GM23248 (cell line): ENCODE data around the gene GASK1A. TPM values are rescaled to one million over a fixed set of nuclear protein-coding genes. Genes with fewer than 3 reads are reported as not detected.
"Not testable (repeated sequence)": the region's sequence is repeated elsewhere in the genome, so short reads cannot be mapped to it uniquely, and the experiment has no call there.

ENCODE experiments used
- DNase-seq: peaks from one replicate; pipeline ENCODE4 v3.0.0-alpha.2; 2015
- H2AFZ ChIP-seq: fragments of 200-600 bp; sonication (generic); 2 replicates; pipeline ENCODE4 v1.6.1; 2016; ENCODE audit warnings: antibody characterized with exemption
- H3F3A ChIP-seq: fragments of 200-600 bp; sonication (generic); 2 replicates; pipeline ENCODE4 v1.6.1; 2016; ENCODE audit warnings: mild to moderate bottlenecking, antibody characterized with exemption, mixed run types; ENCODE audit not compliant: insufficient read depth
- H3K27ac ChIP-seq: fragments of 200-600 bp; sonication (generic); 2 replicates; pipeline ENCODE4 v1.5.1; 2016; ENCODE audit warnings: mild to moderate bottlenecking
- H3K27me3 ChIP-seq: fragments of 200-600 bp; sonication (generic); replicated peaks from 2 replicates; pipeline ENCODE4 v1.6.1; 2016; ENCODE audit warnings: mild to moderate bottlenecking; ENCODE audit not compliant: insufficient read depth
- H3K36me3 ChIP-seq: fragments of 200-600 bp; sonication (generic); 2 replicates; pipeline ENCODE4 v1.6.1; 2016; ENCODE audit warnings: low read depth, mild to moderate bottlenecking
- H3K4me1 ChIP-seq: fragments of 200-600 bp; sonication (generic); 2 replicates; pipeline ENCODE4 v1.6.1; 2016; ENCODE audit warnings: mild to moderate bottlenecking; ENCODE audit not compliant: insufficient read depth
- H3K4me2 ChIP-seq: fragments of 200-600 bp; sonication (generic); one replicate; pipeline ENCODE4 v1.6.1; 2016; ENCODE audit warnings: mild to moderate bottlenecking; ENCODE audit not compliant: unreplicated experiment
- H3K4me3 ChIP-seq: fragments of 200-600 bp; sonication (generic); 2 replicates; pipeline ENCODE4 v1.5.1; 2016; ENCODE audit warnings: mild to moderate bottlenecking
- H3K79me2 ChIP-seq: fragments of 200-600 bp; sonication (generic); 2 replicates; pipeline ENCODE4 v1.6.1; 2016; ENCODE audit warnings: mild to moderate bottlenecking; ENCODE audit not compliant: insufficient read depth
- H3K9ac ChIP-seq: fragments of 200-600 bp; sonication (generic); 2 replicates; pipeline ENCODE4 v1.6.1; 2016; ENCODE audit warnings: mild to moderate bottlenecking
- H3K9me2 ChIP-seq: fragments of 200-600 bp; sonication (generic); 2 replicates; pipeline ENCODE4 v1.6.1; 2016; ENCODE audit warnings: mixed run types, mild to moderate bottlenecking, moderate library complexity; ENCODE audit not compliant: insufficient read depth
- H3K9me3 ChIP-seq: fragments of 200-600 bp; sonication (generic); one replicate; pipeline ENCODE4 v1.6.1; 2017; ENCODE audit warnings: low read depth
- H4K20me1 ChIP-seq: fragments of 200-600 bp; sonication (generic); 2 replicates; pipeline ENCODE4 v1.6.0; 2016; ENCODE audit not compliant: insufficient read depth
- EZH2 ChIP-seq: fragments of 200-600 bp; sonication (generic); IDR thresholded peaks from 2 replicates; pipeline ENCODE4 v1.6.1; 2018; ENCODE audit warnings: antibody characterized with exemption, mild to moderate bottlenecking; ENCODE audit not compliant: insufficient read depth, poor library complexity, severe bottlenecking
- EZH2phosphoT487 ChIP-seq: fragments of 200-600 bp; sonication (generic); IDR thresholded peaks from 2 replicates; pipeline ENCODE4 v1.6.1; 2018; ENCODE audit warnings: antibody characterized with exemption, moderate library complexity, mild to moderate bottlenecking, low read depth; ENCODE audit not compliant: insufficient read depth
- WGBS, 2 experiments: methylation state at CpG; one replicate each; pipeline ENCODE4 v1.1.6; 2015 to 2017; ENCODE audit warnings: low lambda C conversion rate in 2 of 2, low coverage in 1 of 2; ENCODE audit errors: missing lambda C conversion rate in 2 of 2; 5-methylcytosine and 5-hydroxymethylcytosine counted together
- in situ Hi-C: fragments of 300-500 bp; cut with MboI; formaldehyde crosslinking; loops from 2 replicates; pipeline ENCODE4 v1.15.0; 2020
- polyA plus RNA-seq: library from polyadenylated mRNA; unstranded; fragments of >200 nt; fragmentation: Nextera tagmentation; extraction: Ambion mirVana; gene quantifications from 2 replicates; pipeline ENCODE4 v1.2.1, GENCODE V29; 2016
- total RNA-seq: library from RNA; depleted of rRNA; stranded (reverse); fragments of >200 nt; shearing (Covaris generic); gene quantifications from 2 replicates; pipeline ENCODE4 v1.2.3, GENCODE V29; 2014

Gene GASK1A
- total and polyA plus RNA-seq, 2 experiments from 2014 or later = 0.08 to 1.8 TPM

GRCh38 chr3:42964266-42964665, 14.8 kb upstream of the GASK1A start:
- no peak for DNase-seq
- Histone ChIP-seq H3K9ac (no peak overlapping the region), H3K27ac (no peak overlapping the region), H3K4me1 (no peaks in the 10 kb centered on the region), H3K4me3 (no peak overlapping the region), H3K79me2 (no peaks in the 10 kb centered on the region), H3K4me2 (no peak overlapping the region), H3K9me3 (no peaks in the 10 kb centered on the region), H4K20me1 (no peaks in the 10 kb centered on the region), H3K36me3 (no peaks in the 10 kb centered on the region), H3K27me3 (no peaks in the 10 kb centered on the region), H3F3A (no peaks in the 10 kb centered on the region), H3K9me2 (no peaks in the 10 kb centered on the region), H2AFZ (no peak overlapping the region)
- TF ChIP-seq EZH2 (no peak), EZH2phosphoT487 (no peak)
- in situ Hi-C loops = loop anchor here (5.0 to 25.0 kb wide), 2 partner anchors 188 to 548 kb away; no protein-coding TSS in a partner anchor
- WGBS, 2 experiments = 68 to 69% methylated on average over 4 of the region's 4 CpGs

- TF ChIP-seq EZH2 (no peak), EZH2phosphoT487 (no peak)
- no peak for DNase-seq
- no peak overlapping the region for H2AFZ ChIP-seq
- H3F3A ChIP-seq = no peaks in the 10 kb centered on the region
- H3K4me1 ChIP-seq = no peaks in the 10 kb centered on the region
- no peaks in the 10 kb centered on the region for H3K27me3 ChIP-seq
- no peaks in the 10 kb centered on the region for H3K79me2 ChIP-seq
- H3K4me2 ChIP-seq = no peak overlapping the region
- no peak overlapping the region for H3K27ac ChIP-seq
- H3K9ac ChIP-seq = no peak overlapping the region
- H3K9me3 ChIP-seq = no peaks in the 10 kb centered on the region
- no peaks in the 10 kb centered on the region for H3K9me2 ChIP-seq
- H3K4me3 ChIP-seq = no peak overlapping the region
- H3K36me3 ChIP-seq = no peaks in the 10 kb centered on the region
- in situ Hi-C loops = loop anchor here (25.0 kb wide), 1 partner anchor 542 kb away; no protein-coding TSS in a partner anchor
- no peaks in the 10 kb centered on the region for H4K20me1 ChIP-seq
Measured at GRCh38 chr3:42970557-42970956, 8.6 kb upstream of the GASK1A start.

- Histone ChIP-seq H3K79me2 (no peaks in the 10 kb centered on the region), H4K20me1 (no peaks in the 10 kb centered on the region), H3K4me1 (no peaks in the 10 kb centered on the region), H3K4me2 (no peak overlapping the region), H2AFZ (no peak overlapping the region), H3K9me3 (no peaks in the 10 kb centered on the region), H3K27me3 (no peaks in the 10 kb centered on the region), H3F3A (no peaks in the 10 kb centered on the region), H3K4me3 (no peak overlapping the region), H3K27ac (no peak overlapping the region), H3K9ac (no peak overlapping the region), H3K36me3 (no peaks in the 10 kb centered on the region), H3K9me2 (no peaks in the 10 kb centered on the region)
- in situ Hi-C loops = loop anchor here (25.0 kb wide), 1 partner anchor 541 kb away; no protein-coding TSS in a partner anchor
- 66 to 75% methylated on average over 3 of the region's 3 CpGs for WGBS, 2 experiments
- TF ChIP-seq EZH2phosphoT487 (no peak), EZH2 (no peak)
- DNase-seq = no peak
Measured at GRCh38 chr3:42970976-42971772, 7.9 kb upstream of the GASK1A start.

- H3K79me2 ChIP-seq, H3F3A ChIP-seq, H3K4me3 ChIP-seq, H3K36me3 ChIP-seq, H3K9me2 ChIP-seq, H3K4me2 ChIP-seq, H3K4me1 ChIP-seq, H4K20me1 ChIP-seq, H3K9me3 ChIP-seq, H2AFZ ChIP-seq, H3K27ac ChIP-seq, DNase-seq, H3K9ac ChIP-seq: not testable (repeated sequence)
- peaks cover 27% of the 10 kb centered on the region for H3K27me3 ChIP-seq
- WGBS, 2 experiments = 44 to 48% methylated on average over 3 of the region's 3 CpGs
- in situ Hi-C loops = loop anchor here (25.0 kb wide), 1 partner anchor 537 kb away; no protein-coding TSS in a partner anchor
Measured at GRCh38 chr3:42974906-42975305, 4.2 kb upstream of the GASK1A start.

- Histone ChIP-seq H2AFZ (no peak overlapping the region), H3K4me2 (no peak overlapping the region), H3K4me3 (no peak overlapping the region), H3K9ac (no peak overlapping the region), H3K79me2 (no peaks in the 10 kb centered on the region), H3K9me3 (no peaks in the 10 kb centered on the region), H3K4me1 (no peaks in the 10 kb centered on the region), H3K9me2 (no peaks in the 10 kb centered on the region), H3F3A (no peaks in the 10 kb centered on the region), H4K20me1 (no peaks in the 10 kb centered on the region), H3K36me3 (no peaks in the 10 kb centered on the region), H3K27me3 (peaks cover 33% of the 10 kb centered on the region), H3K27ac (no peak overlapping the region)
- WGBS, 2 experiments = 43 to 51% methylated on average over 2 of the region's 2 CpGs
- no peak for DNase-seq
- in situ Hi-C loops = no loop called here
- no peak for TF ChIP-seq EZH2phosphoT487
Measured at GRCh38 chr3:42975456-42975855, 3.7 kb upstream of the GASK1A start.
